Prostate gland (tissue), 2 donors: ENCODE data around the gene GZF1.

Experiments
- POLR2A ChIP-seq: fragments of 450-650 bp; IDR thresholded peaks from one replicate; pipeline ENCODE4 v1.6.1; 2016; ENCODE audit warnings: antibody characterized with exemption, mild to moderate bottlenecking
- TF ChIP-seq, protein P1 (sequence below), 4 experiments: fragments of 200-600 bp in 2 of 4; fragments of 450-650 bp in 2 of 4; sonication (generic) in 2 of 4; IDR thresholded peaks; 1 replicate in 3 of 4; 2 replicates in 1 of 4; pipeline ENCODE4 v1.5.1; 2016 to 2019; ENCODE audit warnings: antibody characterized with exemption in 4 of 4, mild to moderate bottlenecking in 2 of 4, moderate library complexity in 2 of 4

GRCh38 chr20:23344336-23344735 is 17.6 kb upstream of the GZF1 start:
- TF ChIP-seq, protein P1, sequence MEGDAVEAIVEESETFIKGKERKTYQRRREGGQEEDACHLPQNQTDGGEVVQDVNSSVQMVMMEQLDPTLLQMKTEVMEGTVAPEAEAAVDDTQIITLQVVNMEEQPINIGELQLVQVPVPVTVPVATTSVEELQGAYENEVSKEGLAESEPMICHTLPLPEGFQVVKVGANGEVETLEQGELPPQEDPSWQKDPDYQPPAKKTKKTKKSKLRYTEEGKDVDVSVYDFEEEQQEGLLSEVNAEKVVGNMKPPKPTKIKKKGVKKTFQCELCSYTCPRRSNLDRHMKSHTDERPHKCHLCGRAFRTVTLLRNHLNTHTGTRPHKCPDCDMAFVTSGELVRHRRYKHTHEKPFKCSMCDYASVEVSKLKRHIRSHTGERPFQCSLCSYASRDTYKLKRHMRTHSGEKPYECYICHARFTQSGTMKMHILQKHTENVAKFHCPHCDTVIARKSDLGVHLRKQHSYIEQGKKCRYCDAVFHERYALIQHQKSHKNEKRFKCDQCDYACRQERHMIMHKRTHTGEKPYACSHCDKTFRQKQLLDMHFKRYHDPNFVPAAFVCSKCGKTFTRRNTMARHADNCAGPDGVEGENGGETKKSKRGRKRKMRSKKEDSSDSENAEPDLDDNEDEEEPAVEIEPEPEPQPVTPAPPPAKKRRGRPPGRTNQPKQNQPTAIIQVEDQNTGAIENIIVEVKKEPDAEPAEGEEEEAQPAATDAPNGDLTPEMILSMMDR (IDR thresholded peaks at IDR 0.05), result no peak
- TF ChIP-seq POLR2A, result no peak
